HG03442 (cell line): ENCODE data around the gene MTCL3.

Experiments used
- ATAC-seq: cut with Tn5 transposase; IDR thresholded peaks from one replicate; pipeline ENCODE4 v1.9.1; 2021; ENCODE audit warnings: mild to moderate bottlenecking, moderate library complexity; ENCODE audit not compliant: unreplicated experiment

MTCL3 gene

GRCh38 chr6:127475135-127475822, 43.9 kb downstream of the MTCL3 start:
- no peak for ATAC-seq

GRCh38 chr6:127471379-127472255, 47.5 kb downstream of the MTCL3 start:
- no peak for ATAC-seq

DNA sequence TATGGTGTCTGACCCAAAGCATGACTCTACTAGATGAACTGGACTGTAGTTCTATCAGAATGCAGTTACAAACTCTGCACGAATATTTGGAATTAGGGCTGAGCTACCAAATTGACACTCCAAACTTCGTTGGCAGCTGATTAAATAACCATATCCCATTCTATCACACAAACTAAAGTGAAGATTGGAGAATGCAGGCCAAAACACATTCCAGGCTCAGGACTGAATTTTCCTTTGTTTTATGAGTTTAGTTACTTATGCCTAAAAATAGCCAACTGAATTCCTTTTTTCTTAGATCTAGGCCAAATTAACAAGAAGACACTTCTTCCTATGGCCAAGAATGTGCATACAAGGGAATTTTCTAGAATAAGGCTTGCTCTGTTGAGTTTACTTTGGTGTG, 50.2 kb downstream of the MTCL3 start:
- no peak for ATAC-seq

DNA sequence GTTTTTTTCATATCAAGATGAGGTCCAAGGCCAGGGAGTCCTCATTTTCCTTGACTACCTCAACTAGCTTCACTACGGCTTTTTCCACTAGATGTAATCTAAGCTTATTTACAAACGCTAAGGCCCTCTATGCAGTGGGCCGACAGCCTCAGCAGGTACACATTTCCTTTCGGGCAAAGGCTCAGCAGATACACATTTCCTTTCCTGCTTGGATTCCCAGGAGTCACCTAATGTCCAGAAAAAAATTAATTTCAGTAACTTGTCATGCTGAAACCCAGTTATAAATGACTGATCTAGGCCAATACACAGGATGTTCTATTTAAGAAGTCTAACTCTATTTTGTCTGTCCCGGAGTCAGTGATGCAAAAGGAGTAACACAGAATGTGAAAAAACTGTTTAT, 52.7 kb downstream of the MTCL3 start:
- no peak for ATAC-seq

DNA sequence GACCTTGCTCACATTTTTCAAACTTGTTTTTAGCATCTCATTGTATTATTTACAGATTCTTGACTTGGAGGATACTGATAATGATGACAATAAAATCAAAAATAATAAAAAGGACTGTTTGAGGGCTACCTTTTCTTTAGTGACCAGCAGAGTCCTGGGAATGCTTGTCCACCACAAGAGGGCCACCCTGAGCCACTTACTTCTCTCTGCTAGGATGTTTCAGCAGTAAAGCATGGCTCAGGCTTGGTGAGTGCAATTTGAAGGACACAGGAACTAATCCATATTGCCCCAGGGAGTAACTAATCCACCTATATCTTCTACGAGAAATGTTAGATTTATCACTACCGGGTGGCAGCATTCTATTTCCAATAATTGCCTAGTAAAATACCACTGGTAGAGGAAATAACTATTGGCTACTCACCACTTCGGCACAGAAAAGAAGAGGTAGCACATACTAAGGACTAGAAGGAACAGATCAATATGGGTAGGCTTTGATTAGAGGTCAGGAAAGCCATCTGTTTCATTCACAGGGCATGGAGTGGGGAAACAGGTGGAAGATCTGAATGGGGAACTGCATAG, 54.2 kb downstream of the MTCL3 start:
- peak; percentile 92 for ATAC-seq

DNA sequence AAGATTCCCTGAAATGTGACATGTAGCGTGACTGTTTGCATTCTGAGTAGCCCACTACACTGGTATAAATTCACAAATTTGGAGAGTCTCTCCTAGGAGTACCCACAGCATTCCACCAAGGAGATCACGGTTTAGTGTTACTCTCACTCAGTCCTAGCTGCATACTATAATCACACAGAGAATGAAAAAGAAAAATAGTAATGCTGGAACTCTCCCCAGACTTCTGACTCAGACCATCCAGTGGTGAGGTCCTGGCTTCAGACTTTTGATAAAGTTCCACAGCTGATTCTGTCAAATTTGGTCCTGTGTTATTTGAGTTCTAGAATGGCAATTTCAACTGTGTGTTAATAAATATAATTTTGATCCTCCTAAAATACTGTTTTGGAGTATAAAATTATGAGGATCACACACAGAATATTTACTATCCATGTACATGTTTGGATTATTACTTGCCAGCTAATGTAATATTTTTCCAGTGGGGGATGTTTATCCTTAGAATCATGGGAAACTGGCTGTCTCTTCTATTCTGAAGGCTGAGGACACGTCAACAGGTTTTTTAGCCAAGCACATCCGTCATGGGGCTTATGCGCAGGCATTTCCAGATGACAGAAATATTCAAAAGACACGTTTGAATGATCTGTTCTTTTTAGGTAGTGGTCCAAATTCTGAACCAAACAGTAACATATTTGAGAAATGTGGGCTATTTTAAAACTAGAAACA, 54.8 kb downstream of the MTCL3 start:
- ATAC-seq = no peak

- no peak for ATAC-seq
Observed at GRCh38 chr6:127463056-127463455, 56.1 kb downstream of the MTCL3 start.

DNA sequence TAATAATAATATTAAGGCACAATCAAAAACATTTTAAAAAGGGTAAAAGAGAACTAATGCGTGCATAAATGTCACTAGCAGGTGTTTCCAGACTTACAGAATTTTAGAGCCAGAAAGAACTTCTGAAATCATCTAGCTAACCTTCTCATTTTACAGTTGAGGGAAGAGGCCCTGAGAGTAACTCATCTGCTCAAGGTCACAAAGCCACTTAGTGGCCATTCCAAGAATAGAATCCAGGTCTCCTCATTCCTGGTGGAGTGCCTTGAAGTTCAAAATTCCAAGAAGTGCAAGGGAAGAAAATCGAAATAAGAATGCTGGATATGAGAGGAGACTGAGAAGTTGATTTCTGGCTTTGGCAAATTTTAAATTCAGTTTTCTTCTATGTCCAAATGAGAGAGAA, 56.8 kb downstream of the MTCL3 start:
- no peak for ATAC-seq

DNA sequence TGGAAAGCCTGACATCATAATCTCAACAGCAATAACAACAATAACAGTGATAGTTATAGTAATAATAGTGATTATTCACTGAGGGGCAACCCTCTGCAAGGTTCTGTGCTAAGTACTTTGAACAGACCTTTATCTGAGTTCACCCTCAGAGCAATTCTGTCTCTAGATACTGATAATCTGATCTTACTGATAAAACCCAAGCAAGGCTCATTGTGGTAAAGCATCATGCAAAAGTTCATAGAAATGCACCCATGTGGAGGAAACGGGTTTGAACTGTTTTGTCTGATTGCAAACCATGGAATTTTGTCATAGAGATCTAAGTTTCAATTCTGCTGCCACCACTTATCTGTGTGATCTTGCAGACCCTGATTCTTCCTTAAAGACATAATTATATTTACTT, 58.7 kb downstream of the MTCL3 start:
- no peak for ATAC-seq

GRCh38 chr6:127459231-127459641, 59.9 kb downstream of the MTCL3 start, which contains the start of gene KIAA0408:
Gene KIAA0408, minus strand, starts transcription at chr6:127459389. Its CDS starts 5,408 bp downstream, at chr6:127453981.
- no peak for ATAC-seq

DNA sequence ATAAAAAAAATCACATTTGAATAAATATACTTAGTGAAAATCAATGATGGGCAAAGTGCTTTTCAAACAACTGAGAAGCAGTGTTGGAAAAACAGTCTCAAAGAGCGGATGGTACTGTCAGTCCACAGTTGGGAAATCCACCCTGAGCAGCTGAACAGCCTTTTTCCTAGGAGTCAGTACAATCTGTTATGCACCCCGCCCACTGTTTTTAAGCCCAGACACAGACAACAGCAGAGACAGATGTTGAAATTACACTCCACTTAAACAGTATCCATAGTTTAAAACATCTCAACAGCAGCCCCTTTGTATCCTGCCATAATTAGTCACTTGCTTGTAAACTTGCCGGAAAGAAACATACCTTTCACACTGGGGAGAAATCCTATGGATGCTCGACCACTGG, 60.3 kb downstream of the MTCL3 start:
- no peak for ATAC-seq

DNA sequence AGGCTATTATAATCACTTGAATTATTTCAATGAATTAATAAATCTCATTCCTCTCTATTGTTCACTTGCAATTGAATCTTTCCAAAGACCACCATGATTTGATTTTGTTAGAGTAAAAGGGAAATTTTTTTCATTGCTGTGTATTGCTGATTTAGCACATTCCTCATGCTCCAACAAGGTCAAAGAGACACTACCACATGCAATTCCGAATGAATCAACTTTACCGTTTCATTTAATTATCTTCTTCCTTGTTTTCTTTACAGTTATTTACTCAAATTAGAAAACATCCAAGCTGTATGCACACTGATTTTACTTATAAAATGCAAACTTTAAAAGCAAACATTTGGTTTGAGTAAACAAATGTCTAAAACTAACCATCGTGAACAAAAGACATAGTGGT, 60.9 kb downstream of the MTCL3 start:
- no peak for ATAC-seq

GRCh38 chr6:127457456-127458064, 61.6 kb downstream of the MTCL3 start:
- no peak for ATAC-seq

- no peak for ATAC-seq
Observed at GRCh38 chr6:127456465-127456864, 62.7 kb downstream of the MTCL3 start.

DNA sequence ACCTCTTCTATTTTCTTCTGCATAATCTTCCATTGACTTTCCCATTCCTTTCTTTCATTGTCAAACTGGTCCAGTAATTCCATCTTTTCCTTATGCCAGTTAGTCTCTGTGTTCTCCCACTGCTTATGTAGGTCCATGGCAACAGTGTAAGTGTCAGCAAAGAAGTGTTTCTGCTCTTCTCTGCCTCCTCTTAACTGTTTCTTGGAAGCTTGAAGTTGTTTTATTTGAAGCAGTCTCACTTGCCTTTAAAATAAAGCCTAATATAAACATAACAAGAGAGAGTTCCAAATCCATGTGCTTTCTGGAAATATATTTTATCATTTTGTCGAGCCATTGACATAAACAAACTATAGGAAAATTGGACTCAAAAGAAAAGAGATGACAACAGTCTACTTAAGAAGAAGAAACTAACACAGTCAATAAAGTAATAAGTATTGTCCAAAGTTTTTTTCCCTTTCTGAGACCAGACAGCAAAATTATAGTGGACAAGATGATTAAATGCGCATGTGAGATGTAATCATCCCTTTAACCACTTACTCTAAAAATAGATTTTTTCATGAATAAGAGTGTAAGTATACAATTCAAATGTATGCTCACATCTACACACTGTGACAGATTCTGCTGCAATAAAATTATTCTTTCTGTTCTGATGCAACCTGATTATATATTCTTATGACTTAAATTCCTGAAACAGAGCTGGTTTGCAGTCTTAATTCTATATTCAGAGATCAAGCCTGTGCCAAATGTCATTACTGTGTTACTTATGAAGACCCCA, 65.1 kb downstream of the MTCL3 start:
- no peak for ATAC-seq

GRCh38 chr6:127452803-127453202, 66.3 kb downstream of the MTCL3 start:
- ATAC-seq = no peak

DNA sequence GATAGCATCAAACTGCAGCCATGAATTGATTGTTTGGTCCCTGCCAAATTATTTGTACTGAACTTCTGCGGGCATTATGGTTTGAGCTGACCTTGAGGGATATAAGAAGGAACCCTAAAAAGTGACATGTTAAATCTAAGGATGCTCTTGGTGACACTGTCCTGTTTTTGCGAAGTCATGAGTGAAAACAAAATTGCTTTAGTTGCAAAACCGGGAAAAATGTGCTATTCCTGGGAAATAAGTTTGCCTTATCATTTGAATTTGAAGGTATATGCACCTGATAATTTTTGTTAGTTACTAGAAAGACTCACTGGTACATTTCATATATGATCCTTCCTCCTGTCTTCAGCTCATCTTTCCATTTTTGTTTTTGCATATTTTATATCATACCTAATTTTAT, 67.7 kb downstream of the MTCL3 start:
- ATAC-seq = no peak

- ATAC-seq = no peak
Observed at GRCh38 chr6:127447780-127448179, 71.4 kb downstream of the MTCL3 start.

DNA sequence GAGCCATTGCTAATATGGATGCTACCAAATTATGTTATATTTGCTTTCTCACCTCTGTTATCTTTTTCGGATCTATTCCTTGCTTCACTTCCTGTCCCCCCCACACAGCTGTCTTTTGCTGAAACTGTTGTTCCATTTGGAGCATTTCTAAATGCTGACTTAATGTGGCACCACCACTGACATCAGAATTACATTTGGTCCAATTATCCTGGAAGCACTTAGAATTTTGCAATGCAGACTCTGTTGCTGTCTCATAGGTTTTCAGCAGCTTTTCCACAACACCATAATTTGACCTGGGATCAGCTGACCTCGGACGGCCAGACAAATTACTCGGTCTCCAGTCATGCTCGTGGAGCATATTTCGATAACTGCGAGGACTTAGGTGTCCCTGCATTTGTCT, 72.8 kb downstream of the MTCL3 start:
- no peak for ATAC-seq

DNA sequence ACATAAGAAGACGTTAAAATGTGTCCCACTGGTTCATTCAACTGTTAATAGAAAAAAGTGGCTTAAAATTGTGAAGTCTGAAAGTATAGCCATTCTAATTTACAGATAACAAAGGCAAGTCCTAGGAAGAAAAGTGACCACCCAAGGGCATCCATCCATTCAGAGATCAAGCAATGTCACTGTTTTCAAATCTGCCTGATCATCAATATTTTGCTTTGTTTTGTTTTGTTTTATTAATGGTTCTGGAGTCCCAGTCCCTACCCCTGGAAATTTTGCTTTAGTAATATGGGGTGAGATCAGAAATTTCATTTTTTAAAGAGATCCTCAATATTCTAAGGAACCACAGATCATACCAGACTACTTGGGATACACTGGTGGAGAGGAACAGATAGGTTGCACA, 77.3 kb downstream of the MTCL3 start:
- ATAC-seq = no peak
